ENCODE data around the gene MICALL2.

Gene MICALL2

GRCh38 chr7:1468643-1469298 is 9.5 kb upstream of the MICALL2 start:
- no peak for DNase-seq (ENCODE audit: low spot score)

- DNase-seq (ENCODE audit: low spot score), result no peak
Measured at GRCh38 chr7:1468203-1468602, 8.9 kb upstream of the MICALL2 start.

- DNase-seq (ENCODE audit: low spot score), result peak; percentile 64
Measured at GRCh38 chr7:1466524-1467271, 7.4 kb upstream of the MICALL2 start.

GRCh38 chr7:1464694-1465093 is 5.4 kb upstream of the MICALL2 start:
- no peak for DNase-seq (ENCODE audit: low spot score)

GRCh38 chr7:1463676-1464223 is 4.5 kb upstream of the MICALL2 start:
- DNase-seq (ENCODE audit: low spot score), result no peak

GRCh38 chr7:1461646-1462375 is 2.5 kb upstream of the MICALL2 start:
- no peak for DNase-seq (ENCODE audit: low spot score)

GRCh38 chr7:1460821-1461645 is 1.8 kb upstream of the MICALL2 start:
- no peak for DNase-seq (ENCODE audit: low spot score)

GRCh38 chr7:1459920-1460820 is 900 bp upstream of the MICALL2 start:
- DNase-seq (ENCODE audit: low spot score), result no peak

GRCh38 chr7:1459512-1459892 is 232 bp upstream of the MICALL2 start:
- peak; percentile 93 for DNase-seq (ENCODE audit: low spot score)

- no peak for DNase-seq (ENCODE audit: low spot score)
Measured at GRCh38 chr7:1457949-1458682, 1.2 kb downstream of the MICALL2 start.

GRCh38 chr7:1457059-1457948 is 2.0 kb downstream of the MICALL2 start:
- no peak for DNase-seq (ENCODE audit: low spot score)

GRCh38 chr7:1455955-1456354 is 3.3 kb downstream of the MICALL2 start:
- no peak for DNase-seq (ENCODE audit: low spot score)

GRCh38 chr7:1455241-1455939 is 3.9 kb downstream of the MICALL2 start:
- DNase-seq (ENCODE audit: low spot score), result no peak

GRCh38 chr7:1454542-1454941 is 4.7 kb downstream of the MICALL2 start:
- no peak for DNase-seq (ENCODE audit: low spot score)

- DNase-seq (ENCODE audit: low spot score), result no peak
Measured at GRCh38 chr7:1452205-1452604, 7.1 kb downstream of the MICALL2 start.

- no peak for DNase-seq (ENCODE audit: low spot score)
Measured at GRCh38 chr7:1450987-1451386, 8.3 kb downstream of the MICALL2 start.

GRCh38 chr7:1450431-1450830 is 8.8 kb downstream of the MICALL2 start:
- no peak for DNase-seq (ENCODE audit: low spot score)

- DNase-seq (ENCODE audit: low spot score), result no peak
Measured at GRCh38 chr7:1449951-1450350, 9.3 kb downstream of the MICALL2 start.

Measured in SK-N-DZ (cell line).